GM21528 (cell line): ENCODE results near the gene OLR1.

Experiments used
- ATAC-seq: cut with Tn5 transposase; IDR thresholded peaks from one replicate; pipeline ENCODE4 v1.9.1; 2021; ENCODE audit warnings: mild to moderate bottlenecking, moderate library complexity; ENCODE audit not compliant: unreplicated experiment, low FRiP score

The OLR1 gene

DNA sequence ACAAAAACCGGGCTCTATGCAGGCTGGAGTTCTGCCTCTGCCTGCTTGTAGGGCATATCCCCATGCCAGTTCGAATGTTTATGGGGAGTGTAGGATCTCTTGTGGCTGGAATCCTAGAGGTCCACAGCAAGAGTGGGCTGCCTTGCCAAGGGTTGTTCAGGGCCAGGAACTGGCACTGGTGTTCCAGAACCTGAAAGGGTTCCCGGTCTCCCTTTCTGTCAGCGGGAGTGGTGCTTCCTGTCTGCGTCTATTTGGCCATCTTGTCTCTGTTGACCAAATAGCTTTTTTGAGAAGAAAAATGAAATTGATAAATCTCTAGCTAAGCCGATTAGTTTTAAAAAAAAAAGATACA, 17.8 kb downstream of the OLR1 start:
- ATAC-seq: no peak

DNA sequence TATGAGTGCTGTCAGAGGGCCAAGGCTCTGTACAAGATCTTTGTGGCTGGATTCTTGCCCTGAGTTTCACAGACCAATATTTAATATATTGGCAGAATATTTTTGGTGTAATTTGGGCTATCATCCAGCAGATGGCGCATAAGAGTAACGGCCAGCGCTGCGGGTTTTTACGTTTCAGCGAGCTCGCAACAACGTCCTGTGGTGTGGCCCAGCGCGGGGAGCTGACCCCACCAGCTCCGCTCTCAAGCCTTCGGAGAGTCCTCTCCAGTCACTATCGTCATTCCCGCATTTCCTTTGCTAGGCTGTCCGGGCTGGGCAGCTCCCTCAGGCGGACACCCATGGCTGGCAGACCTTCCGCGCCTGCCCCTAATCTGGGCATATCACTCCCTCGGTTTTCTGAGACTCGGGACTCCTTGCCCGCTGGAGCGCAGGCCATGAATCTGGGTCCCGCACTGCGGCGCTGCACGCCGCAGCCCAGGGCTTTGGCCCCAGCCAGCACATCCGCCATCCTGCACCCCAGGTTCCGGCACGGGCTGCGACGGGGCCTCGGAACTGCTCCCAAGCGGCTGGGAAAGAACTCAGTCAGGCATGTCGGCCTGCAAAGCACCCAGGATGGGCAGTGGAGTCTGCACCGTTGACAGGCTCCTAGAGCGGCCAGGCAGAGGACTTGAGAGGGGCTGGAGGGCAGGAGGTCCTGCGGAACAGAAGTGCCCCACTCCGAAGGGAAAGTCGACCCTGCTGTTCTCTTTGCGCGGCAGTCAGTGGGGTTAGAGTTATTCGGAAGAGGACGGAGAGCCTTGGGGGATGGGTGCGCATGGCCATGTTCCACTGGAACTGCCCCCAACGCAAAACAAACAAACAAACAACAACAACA, 18.4 kb downstream of the OLR1 start:
- ATAC-seq: peak; percentile 69

DNA sequence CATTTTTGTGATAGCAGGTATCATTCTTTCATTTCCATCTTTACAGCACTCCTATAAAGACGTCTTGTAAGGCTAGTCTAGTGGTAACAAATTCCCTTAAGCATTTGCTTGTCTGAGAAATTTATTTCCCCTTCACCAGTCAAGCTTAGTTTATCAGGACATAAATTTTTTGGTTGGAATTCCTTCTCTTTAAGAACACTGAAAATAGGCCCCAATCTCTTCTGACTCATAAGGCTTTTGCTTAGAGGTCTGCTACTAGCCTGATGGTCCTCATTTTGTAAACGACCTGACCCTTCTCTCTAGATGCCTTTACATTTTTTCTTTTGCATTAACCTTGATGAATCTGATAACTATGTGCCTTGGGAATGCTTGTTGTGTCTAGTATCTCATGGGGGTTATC, 20.3 kb downstream of the OLR1 start:
- no peak for ATAC-seq

DNA sequence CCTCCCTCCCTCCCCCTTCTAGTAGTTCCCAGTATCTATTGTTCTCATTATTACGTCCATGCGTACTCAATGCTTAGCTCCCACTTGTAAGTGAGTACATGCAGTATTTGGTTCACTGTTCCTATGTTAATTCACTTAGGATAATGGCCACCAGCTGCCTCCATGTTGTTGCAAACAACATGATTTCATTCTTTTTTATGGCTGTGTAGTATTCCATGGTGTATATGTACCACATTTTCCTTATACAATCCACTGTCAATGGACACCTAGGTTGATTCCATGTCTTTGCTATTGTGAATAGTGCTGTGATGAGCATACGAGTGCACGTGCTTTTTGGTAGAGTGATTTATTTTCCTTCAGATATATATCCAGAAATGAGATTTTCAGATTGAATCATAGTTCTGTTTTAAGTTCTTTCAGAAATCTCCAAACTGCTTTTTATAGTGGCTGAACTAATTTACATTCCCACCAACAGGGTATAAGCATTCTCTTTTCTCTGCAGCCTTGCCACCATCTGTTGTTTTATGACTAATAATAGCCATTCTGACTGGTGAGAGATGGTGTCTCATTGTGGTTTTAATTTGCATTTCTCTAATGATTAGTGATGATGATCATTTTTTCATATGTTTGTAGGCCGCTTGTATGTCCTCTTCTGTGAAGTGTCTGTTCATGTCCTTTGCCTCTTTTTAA, 24.1 kb downstream of the OLR1 start:
- ATAC-seq: peak; percentile 78

DNA sequence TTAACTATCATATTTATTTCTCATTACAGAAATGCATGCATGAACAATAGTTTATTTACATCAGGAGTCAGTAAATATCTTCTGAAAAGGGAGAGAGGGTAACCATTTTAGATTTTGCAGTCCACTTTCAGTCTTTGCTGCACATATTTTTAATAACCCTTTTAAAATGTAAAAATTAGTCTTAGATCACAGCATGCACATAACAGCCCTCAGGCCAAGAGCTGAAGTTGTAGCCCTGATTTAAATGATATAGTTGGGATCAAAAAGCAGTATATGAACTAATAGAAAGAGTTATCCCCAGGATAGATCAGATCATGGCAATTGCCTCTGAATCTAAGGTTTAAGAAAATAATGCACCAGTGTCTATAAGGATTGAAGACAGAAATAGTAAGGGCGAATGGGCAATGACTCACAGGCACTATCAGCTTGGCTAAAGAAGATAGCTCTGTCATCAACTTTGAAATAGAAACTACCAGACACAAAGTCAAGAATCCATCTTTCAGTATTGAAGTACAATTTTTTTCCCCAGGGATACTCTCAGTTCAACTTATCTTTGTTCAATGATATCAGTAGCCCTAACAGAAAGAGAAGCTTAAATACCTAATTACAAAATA, 28.8 kb downstream of the OLR1 start:
- ATAC-seq: no peak

DNA sequence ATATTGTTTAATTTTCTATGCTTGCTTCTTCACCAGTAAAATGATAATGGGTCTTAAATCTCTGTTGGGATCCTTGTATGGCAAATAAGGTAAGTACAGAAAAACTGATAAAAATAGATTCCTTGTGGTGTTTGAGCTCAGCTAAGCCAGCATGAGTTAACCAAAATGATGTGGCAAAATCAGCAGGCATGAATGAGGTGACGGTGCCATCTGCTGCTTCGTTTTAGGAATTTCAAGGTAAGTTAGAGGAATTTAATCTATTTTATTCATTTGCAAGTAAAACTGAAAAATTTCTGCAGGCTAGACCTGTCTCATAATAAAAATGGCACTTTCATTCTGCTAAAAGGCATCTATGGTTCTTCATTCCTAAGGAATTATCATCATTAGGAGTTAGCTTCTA, 31.9 kb downstream of the OLR1 start:
- ATAC-seq: no peak

DNA sequence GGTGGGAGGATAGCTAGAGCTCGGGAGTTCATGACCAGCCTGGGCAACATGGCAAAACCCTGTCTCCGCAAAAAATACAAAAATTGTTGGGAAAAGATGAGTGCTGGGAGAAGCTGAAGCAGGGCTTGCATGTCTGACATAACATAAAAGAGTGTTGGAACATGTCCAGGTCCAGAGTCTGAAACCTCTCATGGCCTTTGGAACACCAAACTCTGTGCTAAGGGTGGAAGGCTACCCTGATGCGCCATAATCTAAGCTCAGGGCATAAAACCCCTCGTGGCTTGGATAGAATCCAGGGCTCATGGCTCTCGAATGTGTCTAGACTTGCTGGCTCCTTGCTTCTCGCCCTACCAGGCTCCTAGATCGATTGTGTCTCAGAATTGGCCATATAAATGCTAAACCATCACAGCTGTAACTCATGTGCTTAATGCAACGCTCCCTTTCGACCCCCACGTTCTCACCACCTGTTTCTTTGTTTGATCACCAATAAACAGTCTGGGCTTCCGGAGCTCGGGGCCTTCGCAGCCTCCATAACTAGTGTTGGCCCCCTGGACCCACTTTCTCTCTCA, 35.2 kb downstream of the OLR1 start:
- no peak for ATAC-seq

DNA sequence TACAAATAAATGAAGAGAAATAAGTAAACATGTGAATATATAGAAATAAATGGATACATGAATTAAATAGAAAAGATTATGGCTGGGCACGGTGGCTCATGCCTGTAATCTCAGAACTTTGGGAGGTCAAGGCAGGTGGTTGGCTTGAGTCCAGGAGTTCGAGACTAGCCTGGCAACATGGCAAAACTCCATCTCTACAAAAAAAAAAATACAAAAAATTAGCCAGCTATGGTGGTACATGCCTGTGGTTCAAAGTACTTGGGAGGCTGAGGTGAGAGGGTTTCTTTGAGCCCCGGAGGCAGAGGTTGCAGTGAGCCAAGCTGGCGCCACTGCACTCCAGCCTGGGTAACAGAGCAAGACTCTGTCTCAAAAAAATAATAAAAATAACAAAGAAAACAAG, 36.8 kb downstream of the OLR1 start:
- ATAC-seq: no peak

DNA sequence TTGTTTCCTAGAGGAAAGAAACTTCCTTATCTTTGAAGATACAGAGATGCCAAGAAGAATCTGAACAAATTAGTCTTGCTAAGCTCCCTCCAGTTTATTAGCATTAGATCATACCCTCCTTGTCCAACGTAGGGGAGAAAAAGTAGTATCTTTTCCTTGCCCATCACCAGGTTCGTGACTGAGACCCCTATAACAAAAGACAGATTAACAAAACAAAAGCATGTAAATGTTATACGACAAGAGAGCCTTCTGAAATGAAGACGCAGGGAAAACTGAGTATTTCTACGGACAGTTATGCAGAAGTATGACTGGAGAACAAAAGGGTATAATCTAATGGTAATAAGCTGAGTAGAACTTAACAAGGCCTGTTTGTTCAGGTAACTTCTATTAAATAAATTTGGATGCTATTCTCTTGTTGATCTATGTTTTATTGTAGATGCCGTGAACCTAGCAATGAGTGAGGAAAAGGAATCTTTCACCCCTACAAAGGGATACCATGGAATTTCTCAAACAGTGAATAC, 39.0 kb downstream of the OLR1 start:
- no peak for ATAC-seq

DNA sequence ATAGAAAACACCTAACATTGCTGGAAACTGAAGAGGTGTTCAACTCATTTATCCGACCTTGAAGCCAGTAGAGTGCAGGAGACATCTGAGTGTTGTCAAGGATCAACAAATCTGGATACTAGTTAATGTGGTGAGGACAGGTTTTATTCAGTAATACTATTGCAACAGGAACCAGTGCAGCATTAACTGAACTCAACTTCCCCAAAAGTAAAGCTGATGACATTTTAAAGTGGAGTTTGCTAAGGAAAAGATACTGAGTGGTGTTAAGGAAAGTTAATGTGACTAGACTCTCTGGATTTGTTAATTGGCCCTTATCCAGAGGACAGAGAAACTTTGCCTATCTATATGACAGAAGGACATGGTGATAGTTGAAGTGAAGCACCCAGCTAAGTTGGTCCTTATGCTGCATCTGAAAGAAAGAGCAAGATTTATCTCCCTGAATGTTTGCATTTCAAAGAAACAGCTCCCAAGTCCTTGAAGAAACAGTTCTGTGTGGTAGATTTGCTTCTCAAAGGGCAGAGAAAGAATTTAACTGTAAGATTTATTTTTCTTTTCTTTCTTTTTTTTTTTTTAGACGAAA, 40.7 kb downstream of the OLR1 start:
- no peak for ATAC-seq

DNA sequence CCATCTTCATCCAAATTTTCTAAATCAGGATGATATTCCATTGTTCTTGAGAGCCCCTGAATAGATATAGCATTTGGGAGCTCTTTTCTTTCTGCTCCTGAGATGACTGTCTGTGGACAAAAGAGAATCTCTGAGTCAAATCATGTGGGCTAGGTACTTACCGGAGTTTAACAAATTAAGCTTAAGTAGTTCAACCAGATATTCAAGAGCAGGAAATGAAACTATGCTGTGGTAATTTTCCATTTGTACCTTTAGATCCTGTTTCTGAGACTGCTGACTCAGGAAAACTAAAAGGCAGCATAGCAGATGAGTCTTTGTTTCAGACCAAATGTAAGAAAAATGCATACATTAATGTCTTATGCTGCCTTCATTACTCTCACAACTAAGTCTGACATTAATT, 41.9 kb downstream of the OLR1 start, which contains the start of gene CLEC7A:
Gene CLEC7A, minus strand, starts transcription at position 158 of the 400 bp plus-strand sequence. Its CDS starts 117 bp downstream, at position 41.
- ATAC-seq: peak; percentile 76

DNA sequence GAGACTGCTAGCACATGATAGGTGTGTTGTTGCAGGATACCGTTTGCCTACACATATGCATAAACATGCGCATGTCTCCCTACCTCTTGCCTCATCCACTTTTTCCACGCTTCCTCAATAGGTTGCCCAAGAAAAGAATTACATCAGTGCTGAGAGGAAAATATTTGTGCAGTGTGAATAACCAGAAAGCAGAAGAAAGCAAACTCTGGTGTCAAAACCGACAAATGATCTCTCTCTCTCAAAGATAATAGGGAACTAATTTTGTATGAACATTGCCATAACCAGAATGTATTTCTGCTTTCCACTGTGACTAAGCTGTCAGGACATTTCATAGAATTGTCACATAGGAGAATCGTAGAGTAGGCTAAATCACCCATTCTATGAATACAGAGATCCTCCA, 43.2 kb downstream of the OLR1 start:
- ATAC-seq: no peak

DNA sequence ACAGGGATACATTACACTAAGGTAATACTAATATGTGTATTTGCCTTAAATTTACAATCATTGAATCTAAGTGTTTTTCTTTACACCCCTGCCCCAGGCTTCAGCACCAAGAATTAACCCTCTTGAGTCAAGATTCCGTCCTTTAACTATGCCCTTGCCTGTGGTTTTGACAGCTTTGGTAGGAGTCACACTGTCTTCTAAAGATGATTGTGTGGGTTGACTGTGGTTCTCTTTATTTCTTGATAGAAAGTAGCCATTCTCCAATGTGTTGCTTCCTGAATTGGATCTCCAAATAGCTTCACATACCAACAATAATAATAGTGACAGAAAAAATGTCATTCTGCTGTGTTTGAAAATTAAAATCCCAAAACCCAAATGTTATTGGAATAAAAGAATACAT, 45.5 kb downstream of the OLR1 start:
- no peak for ATAC-seq

DNA sequence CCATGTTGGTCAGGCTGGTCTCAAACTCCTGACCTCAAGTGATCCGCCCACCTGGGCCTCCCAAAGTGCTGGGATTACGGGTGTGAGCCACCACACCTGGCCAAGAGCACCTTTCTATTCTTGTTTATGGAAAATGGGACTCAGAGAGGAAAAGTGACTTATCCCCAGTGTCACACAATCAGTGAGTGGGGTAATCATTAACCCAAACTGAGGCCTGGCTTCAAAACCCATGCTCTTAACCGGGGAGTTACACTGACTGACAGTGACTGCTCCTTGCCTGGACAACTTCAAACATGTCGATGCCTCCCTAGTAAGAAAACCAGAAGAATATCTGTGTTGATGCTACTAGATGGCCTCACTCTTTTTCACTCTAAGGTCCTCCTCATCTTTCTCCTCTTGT, 49.2 kb downstream of the OLR1 start:
- ATAC-seq: no peak

DNA sequence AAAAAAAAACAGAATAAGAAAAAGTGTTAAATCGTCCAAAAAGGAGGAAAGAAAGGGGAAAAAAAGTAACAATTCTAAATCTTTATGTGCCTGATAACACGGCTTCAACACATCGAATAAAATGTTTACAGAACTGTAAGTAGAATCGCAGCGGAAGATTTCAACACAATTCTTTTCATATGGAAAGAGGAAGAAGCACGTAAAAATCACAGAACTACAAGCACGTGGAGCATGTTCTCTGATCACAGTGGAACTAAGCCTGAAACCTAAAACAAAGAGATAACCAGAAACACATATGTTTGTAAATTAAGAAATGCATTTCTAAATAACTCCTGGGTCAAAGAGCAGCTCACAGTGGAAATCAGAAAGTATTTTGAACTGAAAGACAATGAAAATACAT, 50.7 kb downstream of the OLR1 start:
- no peak for ATAC-seq

DNA sequence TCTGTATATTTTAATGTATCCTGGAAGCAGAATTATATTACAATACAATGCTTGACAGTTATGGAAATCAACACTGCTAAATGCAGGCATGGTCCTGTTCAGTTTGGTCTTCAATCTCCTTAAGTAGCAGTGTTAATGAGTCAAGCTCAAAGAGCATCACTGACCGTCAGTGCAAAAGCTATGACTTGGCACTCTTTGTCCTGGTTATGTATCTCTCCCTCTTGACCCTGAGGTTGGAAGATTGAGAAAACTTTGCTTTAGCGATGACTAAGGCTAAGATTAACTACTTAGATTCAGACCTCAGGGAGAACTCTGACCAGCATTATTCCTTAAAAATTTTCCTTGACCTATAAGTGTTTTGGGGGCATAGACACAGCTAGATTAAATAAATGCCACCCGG, 52.9 kb downstream of the OLR1 start:
- no peak for ATAC-seq

DNA sequence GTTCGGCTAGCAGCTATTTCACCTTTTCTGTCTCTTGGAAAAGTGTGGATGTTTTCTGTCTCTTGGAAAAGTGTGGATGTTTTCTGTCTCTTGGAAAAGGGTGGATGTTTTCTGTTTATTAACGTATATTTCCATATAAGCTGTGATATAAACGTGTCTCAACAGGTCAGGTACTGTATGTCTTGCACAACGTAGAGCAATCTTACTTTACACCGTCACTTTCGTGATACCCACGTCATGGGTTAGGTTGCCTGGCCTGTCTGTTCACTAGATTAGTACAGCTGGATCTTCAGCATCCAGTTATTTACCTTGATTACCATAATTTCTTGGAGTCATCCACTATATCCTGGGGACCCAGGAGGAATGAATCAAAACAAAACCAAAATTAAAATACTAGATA, 56.0 kb downstream of the OLR1 start:
- no peak for ATAC-seq

DNA sequence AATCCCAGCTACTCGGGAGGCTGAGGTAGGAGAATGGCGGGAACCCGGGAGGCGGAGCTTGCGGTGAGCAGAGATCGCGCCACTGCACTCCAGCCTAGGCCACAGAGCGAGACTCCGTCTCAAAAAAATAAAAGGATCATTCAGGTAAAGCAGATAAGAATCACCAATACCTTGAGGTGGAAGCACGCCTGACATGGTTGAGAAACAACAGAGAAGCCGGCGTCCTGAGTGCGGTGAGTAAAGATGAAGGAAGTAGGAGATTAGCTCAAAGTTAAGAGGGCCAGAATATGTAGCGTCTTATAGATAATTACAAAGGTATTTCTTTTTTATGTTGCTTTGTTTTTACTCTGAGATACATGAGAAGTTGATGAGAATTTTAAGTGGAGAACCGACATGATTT, 56.6 kb downstream of the OLR1 start:
- no peak for ATAC-seq

DNA sequence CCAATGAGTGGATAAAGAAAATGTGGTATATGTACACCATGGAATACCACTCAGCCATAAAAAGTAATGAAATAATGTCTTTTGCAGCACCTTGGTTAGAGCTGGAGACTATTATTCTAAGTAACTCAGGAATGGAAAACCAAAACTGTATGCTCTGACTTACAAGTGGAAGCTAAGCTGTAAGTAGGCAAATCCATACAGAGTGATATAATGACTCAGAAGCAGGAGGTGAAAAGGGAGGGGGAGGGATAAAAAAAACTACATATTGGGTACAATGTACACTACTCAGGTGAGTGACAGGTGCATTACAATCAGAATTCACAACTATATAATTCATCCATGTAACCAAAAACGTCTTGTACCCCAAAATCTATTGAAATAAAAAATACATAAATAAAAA, 58.0 kb downstream of the OLR1 start:
- no peak for ATAC-seq

DNA sequence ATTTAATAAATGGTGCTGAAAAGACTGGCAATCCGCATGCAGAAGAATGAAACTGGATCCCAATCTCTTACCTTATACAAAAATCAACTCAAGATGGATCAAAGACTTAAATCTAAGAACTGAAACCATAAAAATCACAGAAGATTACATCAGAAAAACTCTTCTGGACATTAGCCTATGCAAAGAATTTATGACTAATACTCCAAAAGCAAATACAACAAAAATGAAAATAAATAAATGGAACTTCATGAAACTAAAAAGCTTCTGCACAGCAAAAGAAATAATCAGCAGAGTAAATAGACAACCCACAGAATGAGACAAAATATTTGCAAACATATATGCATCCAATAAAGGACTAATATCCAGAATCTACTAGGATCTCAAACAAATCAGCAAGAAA, 58.9 kb downstream of the OLR1 start:
- no peak for ATAC-seq

DNA sequence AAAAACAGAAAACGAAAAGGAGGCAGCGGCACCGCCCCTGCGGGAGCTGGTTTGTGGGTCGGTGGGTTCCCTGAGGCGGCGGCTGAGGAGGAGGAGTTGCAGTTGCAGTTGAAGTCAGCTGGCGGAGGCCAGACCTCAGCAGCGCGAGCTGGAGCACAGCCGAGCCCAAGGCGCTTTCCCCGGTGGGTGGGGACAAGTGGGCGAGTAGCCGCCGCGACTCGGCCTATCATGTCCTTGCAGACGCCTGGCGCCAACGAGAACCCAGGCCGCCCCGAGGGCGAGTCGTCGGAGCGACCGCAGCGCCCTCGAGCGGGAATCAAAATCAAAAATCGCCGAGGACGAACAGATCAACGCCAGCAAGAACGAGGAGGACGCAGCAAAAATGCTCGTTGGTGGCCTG, 60.5 kb downstream of the OLR1 start:
- no peak for ATAC-seq
